Stomach (tissue), 4 donors: Measurements from ENCODE around the gene STEAP2.

ENCODE experiments used
- CTCF ChIP-seq, 7 experiments: fragments of 450-650 bp in 4 of 7; fragments of 200-600 bp in 3 of 7; sonication (generic) in 3 of 7; IDR thresholded peaks; one replicate each; pipeline ENCODE4 v1.5.1; 2016 to 2019; ENCODE audit warnings: antibody characterized with exemption in 7 of 7, control low read depth in 2 of 7, mild to moderate bottlenecking in 1 of 7
- POLR2A ChIP-seq, 4 donors: fragments of 450-650 bp; IDR thresholded peaks; one replicate each; pipeline ENCODE4 v1.6.1; 2016; ENCODE audit warnings: antibody characterized with exemption in 4 of 4, control low read depth in 2 of 4, mild to moderate bottlenecking in 1 of 4, moderate library complexity in 1 of 4

GRCh38 chr7:90191648-90192047, 19.9 kb upstream of the STEAP2 start:
- TF ChIP-seq CTCF (IDR thresholded peaks at IDR 0.05) (no peak), POLR2A (IDR thresholded peaks at IDR 0.05) (no peak)
